ENCODE data around the gene USP6.

- TF ChIP-seq GATA2 (IDR thresholded peaks at IDR 0.05; ENCODE audit: low read depth, low read length) (no peak), GATA3 (IDR thresholded peaks at IDR 0.05; ENCODE audit: low read depth, low read length) (no peak)
Measured at GRCh38 chr17:5092218-5093010, 23.4 kb upstream of the USP6 start.
